ENCODE results near the gene ARMC7.
"Not testable (repeated sequence)": the region's sequence is repeated elsewhere in the genome, so short reads cannot be mapped to it uniquely, and the experiment has no call there.

GRCh38 chr17:75127936-75128335 lies 18.2 kb downstream of the ARMC7 start:
- not testable (repeated sequence) for TF ChIP-seq YY1 (IDR thresholded peaks at IDR 0.05; ENCODE audit: insufficient read depth, insufficient read length); ZNF274 (IDR thresholded peaks at IDR 0.05; ENCODE audit: low read depth, low read length)

Data from NT2/D1 (cell line).